ENCODE data around the gene SEH1L. TPM values are rescaled to one million over a fixed set of nuclear protein-coding genes. Genes with fewer than 3 reads are reported as not detected.
"Not testable (repeated sequence)": the region's sequence is repeated elsewhere in the genome, so short reads cannot be mapped to it uniquely, and the experiment has no call there.

SEH1L gene
- total RNA-seq, 1 donor from 2014 or later: 53.1 TPM

DNA sequence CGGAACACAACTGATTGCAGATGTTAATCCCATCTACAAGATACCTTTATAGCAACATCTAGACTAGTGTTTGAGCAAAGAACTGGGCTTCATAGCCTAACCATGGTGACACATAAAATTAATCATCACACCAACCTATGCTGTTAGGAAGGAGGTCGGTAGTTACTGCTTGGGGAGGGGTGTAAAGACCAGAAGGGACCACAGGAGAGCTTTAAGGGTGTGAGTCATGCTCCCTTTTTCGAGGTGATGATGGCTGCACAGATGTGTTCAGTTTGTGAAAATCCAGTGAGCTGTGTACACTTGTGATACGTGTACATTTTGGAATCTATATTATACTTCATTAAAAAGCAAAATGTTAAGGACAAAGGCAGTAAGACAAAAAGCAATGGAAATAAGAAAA, 4.6 kb upstream of the SEH1L start:
- peak; percentile 4 for DNase-seq (ENCODE audit: low spot score)

DNA sequence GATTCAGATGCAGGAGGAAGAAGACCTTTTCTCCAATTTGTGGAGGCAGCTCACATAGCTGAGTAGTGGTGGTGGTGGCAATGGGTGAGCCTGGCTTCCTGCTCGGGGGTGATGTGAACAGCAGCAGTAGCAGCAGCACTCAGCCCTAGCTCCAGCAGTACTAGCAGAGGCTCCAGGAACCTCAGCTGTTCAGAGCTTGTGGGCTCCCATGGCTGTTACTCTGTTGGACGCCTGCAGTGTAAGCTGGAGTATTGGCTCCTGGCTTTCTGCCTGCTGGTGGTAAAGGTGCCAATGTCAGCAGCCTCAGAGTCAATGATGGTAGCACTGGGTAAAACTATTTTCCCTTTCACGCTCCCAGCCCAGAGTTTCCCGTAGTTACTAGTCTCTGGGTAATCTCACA, 3.1 kb upstream of the SEH1L start:
- DNase-seq (ENCODE audit: low spot score): peak; percentile 52

DNA sequence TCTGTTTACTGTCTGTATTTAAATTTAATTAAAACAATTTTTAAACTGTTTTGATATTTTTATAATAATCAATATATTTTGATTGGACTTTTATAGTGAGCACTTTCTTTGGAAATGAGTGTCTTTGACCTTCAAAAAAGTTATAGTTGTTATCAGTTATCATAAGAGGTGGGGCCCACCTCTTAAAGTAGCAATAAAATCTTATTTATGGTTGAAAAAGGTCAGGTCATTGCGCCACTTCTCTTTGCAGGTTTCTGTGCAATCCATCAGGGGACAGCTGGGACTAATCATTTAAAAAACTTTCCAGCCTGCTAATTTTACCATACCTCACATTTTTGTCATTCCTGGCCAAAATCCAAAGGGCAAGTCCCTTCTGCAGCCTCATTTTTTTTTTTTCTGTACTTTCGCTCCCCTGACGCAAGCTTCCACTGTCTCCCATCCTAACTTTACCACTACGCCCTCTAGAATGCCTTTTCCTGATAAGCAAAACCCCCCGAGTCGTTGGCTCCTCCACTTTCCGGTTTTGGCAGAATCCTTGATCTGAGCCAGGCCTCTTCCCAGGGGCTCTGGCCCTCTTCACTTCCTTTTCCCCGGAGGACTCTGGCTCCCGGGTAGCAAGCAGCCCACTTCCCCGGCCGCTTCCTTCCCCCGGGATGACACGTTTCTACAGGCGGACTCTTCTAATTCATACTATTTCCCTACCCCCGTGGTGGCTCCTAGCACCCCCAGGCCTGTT, 1.1 kb upstream of the SEH1L start:
- DNase-seq (ENCODE audit: low spot score): peak; percentile 56

DNA sequence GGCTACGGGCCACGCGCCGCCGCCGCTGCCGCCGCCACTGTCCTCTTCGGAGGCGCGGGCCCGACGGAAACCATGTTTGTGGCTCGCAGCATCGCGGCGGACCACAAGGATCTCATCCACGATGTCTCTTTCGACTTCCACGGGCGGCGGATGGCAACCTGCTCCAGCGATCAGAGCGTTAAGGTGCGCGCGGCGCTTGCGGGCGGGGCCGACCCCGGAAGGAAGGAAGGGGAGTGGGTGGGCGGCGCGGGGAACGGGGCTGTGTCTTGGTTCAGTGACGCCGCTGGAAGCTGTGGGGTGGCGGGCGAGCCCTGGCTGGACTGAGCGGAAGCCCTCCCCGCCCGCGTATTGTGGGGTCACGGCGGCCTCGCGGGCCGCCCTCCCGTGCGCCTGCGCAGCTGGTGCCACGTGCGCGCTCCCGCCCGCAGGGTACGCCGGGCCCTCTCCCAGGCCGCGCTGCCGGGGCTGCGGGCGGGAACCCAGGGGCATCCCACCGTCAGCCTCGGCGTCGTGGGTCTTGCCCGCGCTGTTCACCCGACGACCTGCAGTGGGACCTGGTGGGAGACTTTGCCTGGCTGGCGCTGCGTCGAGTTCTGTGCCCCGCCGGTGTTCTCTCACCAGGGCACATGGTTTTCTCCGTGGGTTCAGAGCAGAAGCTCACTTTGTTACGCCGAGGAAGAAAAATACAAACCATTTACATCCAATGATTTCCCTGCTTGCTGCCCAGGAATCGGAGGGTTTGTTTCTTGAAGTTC, 416 bp downstream of the SEH1L start:
- peak; percentile 94 for DNase-seq (ENCODE audit: low spot score)

DNA sequence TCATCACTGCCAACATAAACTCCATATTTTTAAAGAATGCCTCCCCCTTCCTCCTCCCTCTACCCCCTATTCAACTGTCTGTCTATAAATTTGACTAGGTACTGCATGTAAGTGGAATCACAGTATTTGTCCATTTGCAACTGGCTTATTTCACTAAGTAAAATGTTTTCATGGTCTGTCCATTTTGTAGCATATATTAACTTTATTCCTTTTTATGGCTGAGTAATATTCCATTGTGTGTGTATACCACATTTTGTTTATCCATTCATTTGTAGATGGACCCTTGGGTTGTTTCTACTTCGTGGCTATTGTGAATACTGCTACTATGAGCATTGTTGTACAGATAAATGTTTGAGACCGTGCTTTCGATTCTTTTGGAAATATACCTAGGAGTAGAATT, 10.7 kb downstream of the SEH1L start:
- no peak for DNase-seq (ENCODE audit: low spot score)

DNA sequence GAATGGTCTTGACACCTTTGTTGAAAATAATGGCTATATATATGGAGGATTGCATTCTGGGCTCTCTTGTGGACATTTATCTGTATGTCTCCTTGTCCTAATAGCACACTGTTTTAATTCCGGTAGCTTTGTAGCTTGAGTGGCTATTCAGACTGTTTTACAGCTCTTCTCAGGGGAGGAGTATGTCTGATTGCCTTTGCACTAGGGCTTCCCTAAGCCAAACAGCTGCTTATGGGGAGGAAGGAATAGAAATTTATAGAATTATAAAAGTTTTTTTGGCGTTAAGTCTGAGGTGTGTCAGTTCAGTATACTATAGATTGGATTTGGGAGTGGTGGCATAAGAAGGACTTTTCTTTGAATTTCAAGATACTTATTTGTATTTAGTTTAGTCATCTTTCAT, 12.6 kb downstream of the SEH1L start:
- peak; percentile 1 for DNase-seq (ENCODE audit: low spot score)

DNA sequence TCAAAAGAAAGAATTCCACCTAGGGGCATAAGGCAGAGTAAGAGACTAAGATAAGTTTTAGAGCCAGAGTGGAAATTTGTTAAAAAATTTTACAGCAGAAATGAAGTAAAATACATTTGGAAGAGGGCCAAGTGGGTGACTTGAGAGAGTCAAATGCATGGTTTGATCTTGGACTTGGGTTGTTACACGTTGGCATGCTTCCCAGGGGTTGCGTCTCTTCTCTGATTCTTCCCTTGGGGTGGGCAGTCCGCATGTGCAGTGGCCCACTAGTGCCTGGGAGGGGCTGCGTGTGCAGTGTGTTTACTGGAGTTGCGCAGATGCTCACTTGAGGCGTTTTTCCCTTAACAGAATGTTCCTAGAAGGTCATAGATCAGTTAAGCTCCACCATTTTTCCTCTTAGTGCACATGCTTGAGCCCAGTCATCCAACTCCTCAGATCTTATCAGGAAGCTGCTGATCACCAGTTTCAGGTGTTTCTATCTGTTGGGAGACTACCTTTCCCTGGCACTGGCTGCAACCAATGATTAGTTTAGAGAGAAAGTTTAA, 13.1 kb downstream of the SEH1L start:
- DNase-seq (ENCODE audit: low spot score): peak; percentile 18

DNA sequence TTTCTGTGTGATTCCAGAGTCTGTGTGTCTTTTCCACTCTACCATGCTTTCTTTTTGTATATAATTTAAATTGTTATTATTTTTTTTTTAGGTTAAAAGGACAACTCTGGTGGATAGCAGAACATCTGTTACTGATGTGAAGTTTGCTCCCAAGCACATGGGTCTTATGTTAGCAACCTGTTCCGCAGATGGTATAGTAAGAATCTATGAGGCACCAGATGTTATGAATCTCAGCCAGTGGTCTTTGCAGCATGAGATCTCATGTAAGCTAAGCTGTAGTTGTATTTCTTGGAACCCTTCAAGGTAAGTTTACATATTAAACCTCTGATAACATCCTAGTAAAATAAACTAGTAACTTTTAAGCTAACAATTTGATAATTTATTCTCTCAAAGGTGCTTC, 15.3 kb downstream of the SEH1L start:
- DNase-seq (ENCODE audit: low spot score): no peak

DNA sequence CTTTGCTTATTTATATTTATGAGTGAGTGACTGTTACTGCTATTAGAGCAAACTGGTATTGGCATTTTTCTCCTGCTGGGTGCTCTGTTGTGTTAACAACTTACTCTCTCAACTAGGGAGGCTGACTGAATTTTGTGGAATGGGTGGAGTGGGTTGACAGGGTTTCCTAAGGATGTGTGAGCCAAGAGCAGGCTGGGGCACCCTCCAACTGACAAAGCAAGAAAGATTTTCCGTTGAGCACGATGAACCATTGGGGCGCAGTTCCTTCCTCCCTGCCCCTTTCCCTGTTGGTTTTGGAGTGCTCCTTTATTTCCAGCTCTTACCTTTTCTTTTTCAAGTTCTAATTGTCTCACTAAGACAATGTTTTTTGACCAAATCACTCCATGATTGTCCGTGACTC, 20.3 kb downstream of the SEH1L start:
- no peak for DNase-seq (ENCODE audit: low spot score)

DNA sequence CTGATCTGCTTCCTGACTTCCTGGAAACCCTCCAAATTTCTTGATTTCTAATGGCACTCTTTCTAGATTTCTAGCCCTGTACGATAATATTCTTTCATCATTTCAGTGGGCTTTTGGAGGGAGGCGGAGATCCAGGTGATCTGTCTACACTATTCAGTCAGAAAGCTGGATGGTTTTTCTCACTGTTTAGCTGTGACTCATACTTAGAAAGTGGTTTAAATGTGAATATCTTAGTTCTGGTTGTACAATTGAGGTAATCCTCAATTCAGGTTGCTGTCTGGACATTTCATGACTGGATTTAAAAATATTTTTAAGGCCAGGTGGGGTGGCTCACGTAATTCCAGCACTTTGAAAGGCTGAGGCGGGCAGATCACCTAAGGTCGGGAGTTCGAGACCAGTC, 20.8 kb downstream of the SEH1L start:
- no peak for DNase-seq (ENCODE audit: low spot score)

DNA sequence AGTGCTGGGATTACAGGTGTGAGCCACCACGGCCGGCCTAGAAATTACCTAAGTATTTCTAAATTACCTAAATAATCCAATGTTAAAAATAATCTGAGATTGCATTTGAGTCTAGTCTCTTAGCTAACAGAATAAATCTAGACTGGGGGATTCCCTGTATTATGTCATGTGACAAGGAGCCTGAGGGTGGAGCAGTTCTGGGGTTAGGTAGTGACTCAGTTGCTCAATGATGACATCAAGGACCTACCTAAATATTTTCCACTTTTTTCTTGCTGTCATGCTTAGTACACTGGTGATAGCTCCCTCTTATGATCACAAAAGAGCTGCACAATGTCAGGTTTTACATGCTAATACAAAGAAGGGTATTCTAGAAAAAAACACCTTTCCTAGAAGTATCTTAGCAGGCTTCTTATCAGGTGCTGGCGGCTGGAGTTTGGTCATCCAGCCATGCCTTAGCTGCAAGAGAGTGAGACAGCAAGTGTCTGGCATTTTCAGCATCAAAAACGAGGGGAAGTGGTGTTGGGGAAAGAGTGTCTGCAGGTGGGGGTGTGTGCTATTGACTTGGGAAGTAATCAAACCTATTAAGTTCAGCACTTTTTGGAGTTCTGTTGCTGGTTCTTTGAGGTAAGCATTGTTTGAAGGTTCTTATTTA, 25.9 kb downstream of the SEH1L start:
- DNase-seq (ENCODE audit: low spot score): no peak

DNA sequence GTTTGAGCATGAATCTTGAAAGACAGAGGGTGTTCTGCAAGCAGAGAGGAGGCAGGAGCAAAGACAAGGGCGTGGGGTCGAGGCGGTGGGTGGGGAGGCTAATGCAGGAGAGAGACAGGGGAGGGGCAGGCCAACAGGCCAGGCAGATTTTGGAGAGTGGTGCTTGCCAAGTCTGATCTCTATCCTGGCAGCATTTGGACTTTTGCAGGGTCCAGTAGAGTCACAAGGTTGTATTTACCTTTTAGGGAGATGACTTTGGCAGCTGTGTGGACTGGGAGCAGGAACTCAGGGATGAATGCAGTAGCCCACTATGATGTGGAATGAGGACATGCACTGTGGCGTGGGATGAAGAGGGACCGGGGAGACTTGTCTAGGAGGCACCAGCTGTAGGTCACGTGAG, 27.7 kb downstream of the SEH1L start:
- DNase-seq (ENCODE audit: low spot score): no peak

DNA sequence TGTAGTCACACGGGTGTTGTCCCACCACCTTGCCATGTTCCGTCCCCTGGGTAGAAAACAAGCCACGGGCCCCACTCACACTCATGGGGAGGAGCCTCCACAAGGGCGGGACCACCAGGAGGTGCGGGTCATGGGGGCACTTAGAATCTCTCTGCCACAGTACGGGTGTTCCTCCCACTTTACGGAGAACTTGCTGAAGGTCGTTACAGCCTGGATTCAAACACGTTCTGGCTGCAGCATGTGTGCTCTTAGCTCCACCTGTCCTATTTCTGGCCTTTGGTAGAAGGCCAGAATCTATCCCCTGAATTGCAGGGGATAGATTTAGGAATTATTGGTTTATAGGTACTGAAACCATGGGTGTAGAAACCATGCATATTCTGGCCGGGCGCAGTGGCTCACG, 28.5 kb downstream of the SEH1L start:
- DNase-seq (ENCODE audit: low spot score): no peak

DNA sequence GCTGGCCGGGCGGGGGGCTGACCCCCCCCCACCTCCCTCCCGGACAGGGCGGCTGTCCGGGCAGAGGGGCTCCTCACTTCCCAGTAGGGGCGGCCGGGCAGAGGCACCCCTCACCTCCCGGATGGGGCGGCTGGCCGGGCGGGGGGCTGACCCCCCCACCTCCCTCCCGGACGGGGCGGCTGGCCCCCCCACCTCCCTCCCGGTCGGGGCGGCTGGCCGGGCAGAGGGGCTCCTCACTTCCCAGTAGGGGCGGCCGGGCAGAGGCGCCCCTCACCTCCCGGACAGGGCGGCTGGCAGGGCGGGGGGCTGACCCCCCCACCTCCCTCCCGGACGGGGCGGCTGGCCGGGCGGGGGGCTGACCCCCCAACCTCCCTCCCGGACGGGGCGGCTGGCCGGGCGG, 32.3 kb downstream of the SEH1L start:
- DNase-seq (ENCODE audit: low spot score): not testable (repeated sequence)

DNA sequence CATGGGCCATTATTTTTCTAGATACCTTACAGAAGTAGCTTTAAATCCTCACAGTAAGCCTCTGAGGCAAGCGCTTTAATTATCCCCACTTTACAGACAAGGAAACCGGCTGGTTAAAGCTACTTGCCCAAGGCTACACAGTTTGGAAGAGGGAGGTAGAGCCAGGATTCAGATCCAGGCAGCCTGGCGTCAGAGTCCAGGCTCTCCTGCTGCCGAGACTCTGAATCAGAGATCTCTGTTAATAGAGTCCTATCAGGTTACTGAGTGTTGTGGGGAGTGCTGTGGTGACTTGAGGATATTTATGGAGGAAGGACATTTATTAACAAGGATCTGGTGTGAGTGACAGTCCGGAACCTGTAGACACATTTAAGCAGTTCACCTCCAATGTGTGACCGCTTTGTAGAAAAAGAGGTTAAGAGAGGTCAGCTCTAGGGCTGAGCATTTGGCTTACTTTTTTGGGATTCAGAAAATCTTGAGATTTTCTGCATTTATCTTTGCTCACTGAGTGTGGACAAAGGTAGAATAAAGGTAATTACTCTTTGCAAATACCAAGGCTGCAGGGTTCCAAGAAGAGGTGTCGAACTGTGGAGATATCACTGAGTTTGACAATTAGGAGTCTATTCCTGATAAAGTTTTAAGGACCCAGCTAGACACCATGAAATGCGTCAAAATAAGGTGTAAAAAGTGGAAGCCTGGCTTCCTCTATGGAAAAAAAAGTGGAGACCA, 41.7 kb downstream of the SEH1L start:
- DNase-seq (ENCODE audit: low spot score): no peak

DNA sequence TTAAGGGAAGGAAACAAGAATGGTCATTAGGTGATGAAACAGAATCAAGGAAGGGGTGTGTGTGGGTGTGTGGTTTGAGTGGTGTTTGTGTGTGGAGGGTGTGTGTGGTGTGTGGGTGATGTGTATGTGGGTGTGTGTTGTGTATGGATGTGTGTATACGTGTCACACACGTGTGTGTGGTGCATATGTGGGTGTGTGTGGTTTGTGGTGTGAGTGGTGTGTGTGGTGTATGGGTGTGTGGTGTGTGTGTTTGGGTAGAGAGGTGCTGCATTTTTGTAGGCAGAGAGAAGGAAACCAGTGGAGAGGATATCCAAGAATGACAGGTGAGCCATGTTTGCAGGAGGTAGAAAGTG, 42.3 kb downstream of the SEH1L start:
- no peak for DNase-seq (ENCODE audit: low spot score)

DNA sequence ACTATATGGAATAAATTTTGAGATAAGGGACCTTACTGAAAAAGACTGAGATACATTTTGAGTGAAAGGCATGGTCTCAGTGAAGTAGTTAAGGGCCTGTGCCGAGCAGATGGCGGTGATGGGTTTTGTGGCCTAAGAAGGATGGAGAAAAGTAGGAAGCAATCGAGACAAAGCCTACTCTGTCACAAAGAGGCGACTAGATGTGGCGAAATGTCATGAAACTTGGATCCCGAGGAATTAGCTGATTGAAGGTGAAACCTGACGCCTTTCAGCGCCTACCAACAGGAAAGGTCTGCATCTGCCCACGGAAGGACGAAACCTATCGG, 42.8 kb downstream of the SEH1L start:
- DNase-seq (ENCODE audit: low spot score): no peak

DNA sequence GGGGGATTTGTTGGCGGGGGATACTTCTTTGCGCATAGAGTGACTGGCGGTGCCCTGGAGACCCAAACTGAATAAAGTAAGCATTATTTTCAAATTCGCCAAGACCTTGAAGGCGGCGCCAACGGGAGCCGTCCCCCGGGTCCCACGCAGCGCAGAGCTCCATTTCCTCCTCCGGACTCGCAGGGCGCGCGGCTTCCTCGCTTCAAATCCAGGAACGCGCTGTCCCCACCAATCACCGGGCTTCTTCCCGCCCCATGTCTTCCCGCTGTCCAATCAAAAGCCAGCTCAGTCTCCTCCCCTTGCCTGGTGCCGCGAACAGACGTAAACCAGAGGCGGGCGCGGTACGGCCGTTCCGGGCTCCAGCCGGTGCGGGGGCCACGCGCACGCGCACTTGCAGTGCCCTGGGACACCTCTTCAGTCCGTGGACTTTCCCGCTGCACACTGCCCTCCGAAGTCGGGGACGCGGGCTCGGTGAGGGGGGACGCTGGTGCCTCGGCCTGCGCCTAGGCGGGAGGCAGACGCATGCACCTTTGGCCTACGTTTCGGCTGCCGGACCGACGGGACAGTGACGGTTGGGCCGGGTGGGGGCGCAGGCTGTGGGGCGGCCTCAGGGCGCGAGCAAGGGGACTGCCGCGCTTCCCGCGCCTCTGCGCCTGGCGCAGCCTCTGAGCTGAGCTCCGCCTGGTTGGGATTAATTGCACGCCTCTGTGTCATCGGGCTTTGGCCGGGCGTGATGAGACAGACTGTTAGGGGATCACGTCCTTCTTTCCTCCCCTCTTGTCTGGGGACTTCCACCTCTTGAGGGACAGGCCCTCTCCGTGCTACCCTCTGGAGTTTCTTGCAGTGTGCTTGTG, 43.4 kb downstream of the SEH1L start, which contains the start of gene CEP192:
Gene CEP192 (plus strand): TSS at position 396 of the 854 bp plus-strand sequence. CDS start 8,063 bp downstream, outside the sequence.
- DNase-seq (ENCODE audit: low spot score): peak; percentile 98

DNA sequence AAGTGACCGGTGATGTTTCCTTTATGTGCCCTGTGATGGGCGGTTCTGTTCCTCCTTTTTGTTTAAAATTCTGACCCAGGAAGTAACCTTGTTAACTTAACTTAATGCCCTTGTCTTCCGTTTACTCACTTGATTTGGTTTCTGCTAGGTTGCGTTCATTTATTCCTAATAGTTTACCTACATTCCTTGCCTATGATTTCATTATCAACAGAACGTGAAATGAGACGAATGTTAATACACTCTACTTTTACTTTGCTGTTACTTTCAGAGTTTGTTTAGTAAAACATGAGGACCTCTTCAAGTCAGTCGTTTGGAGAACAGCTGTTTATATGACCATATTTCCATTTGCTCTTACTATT, 44.0 kb downstream of the SEH1L start:
- no peak for DNase-seq (ENCODE audit: low spot score)

DNA sequence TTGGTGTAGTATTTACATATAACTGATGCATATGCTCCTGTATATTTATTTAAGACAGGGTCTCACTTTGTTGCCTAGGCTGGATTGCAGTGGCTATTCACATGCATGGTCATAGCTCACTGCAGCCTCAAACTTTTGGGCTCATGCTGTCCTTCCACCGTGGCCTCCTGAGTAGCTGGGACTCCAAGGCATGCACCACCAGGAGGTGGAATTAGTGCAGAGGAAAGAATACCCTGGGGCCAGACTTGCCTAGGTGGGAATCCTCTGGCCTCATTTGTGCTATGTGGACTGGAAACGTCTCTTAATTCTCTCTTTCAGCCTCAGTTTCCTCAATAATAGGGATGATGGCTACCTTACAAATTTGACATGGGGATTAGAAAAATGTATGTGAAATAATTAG, 45.6 kb downstream of the SEH1L start:
- no peak for DNase-seq (ENCODE audit: low spot score)

DNA sequence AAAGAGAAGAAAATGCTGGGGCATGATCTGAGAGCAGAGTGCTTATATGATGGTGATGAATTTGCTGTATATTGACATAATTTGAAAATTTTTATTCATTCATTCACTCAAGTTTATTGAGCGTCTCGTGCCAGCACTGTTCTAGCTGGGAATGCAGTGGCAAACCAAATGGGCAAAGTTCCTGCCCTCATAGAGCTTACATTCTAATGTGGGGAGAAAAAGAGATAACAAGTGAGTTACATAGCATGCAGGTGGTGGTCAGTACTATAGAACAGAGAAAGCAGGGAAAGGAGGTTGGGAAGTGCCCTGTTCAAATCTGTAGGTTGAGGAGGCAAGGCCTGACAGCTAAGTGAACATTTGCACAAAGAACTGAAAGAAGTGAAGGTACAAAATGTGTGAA, 47.6 kb downstream of the SEH1L start:
- no peak for DNase-seq (ENCODE audit: low spot score)
